MM.1S (cell line): Measurements from ENCODE around the gene GAS2L1.
A peak's percentile ranks its signal among the peaks of the same experiment; 100 is the strongest.

Source experiments
- DNase-seq: peaks from one replicate; pipeline ENCODE4 v3.0.0-alpha.2; 2015
- H2AFZ ChIP-seq: fragments of 300-600 bp; sonication (generic); 2 replicates; pipeline ENCODE4 v1.6.0; 2016; ENCODE audit warnings: antibody characterized with exemption, low read length
- H3F3A ChIP-seq: fragments of 300-600 bp; sonication (generic); 2 replicates; pipeline ENCODE4 v1.6.1; 2016; ENCODE audit warnings: mild to moderate bottlenecking, antibody characterized with exemption, low read length, moderate library complexity, mixed read lengths; ENCODE audit not compliant: insufficient read depth
- H3K27ac ChIP-seq: fragments of 300-600 bp; sonication (generic); 2 replicates; pipeline ENCODE4 v1.5.1; 2016; ENCODE audit warnings: mild to moderate bottlenecking, low read length
- H3K27me3 ChIP-seq: fragments of 300-600 bp; sonication (generic); replicated peaks from 2 replicates; pipeline ENCODE4 v1.6.0; 2016; ENCODE audit warnings: low read length; ENCODE audit not compliant: insufficient read depth
- H3K36me3 ChIP-seq: fragments of 300-600 bp; sonication (generic); replicated peaks from 2 replicates; pipeline ENCODE4 v1.6.1; 2016; ENCODE audit warnings: mild to moderate bottlenecking, low read length, mixed read lengths; ENCODE audit not compliant: insufficient read depth
- H3K4me1 ChIP-seq: fragments of 300-600 bp; sonication (generic); 2 replicates; pipeline ENCODE4 v1.6.1; 2016; ENCODE audit warnings: low read length, mixed read lengths
- H3K4me2 ChIP-seq: fragments of 300-600 bp; sonication (generic); 2 replicates; pipeline ENCODE4 v1.6.0; 2016; ENCODE audit warnings: low read depth, low read length
- H3K4me3 ChIP-seq: fragments of 300-600 bp; sonication (generic); 2 replicates; pipeline ENCODE4 v1.5.1; 2016; ENCODE audit warnings: low read length, mixed read lengths
- H3K79me2 ChIP-seq: fragments of 300-600 bp; sonication (generic); 2 replicates; pipeline ENCODE4 v1.6.1; 2016; ENCODE audit warnings: mixed run types, low read length, mixed read lengths
- H3K9ac ChIP-seq: fragments of 300-600 bp; sonication (generic); 2 replicates; pipeline ENCODE4 v1.6.1; 2016; ENCODE audit warnings: low read length, mixed read lengths
- H3K9me2 ChIP-seq: fragments of 300-600 bp; sonication (generic); replicated peaks from 2 replicates; pipeline ENCODE4 v1.6.1; 2016; ENCODE audit warnings: mild to moderate bottlenecking, low read length, mixed read lengths; ENCODE audit not compliant: insufficient read depth
- H3K9me3 ChIP-seq: fragments of 300-600 bp; sonication (generic); replicated peaks from 2 replicates; pipeline ENCODE4 v1.6.1; 2016; ENCODE audit warnings: mild to moderate bottlenecking, low read length, mixed read lengths; ENCODE audit not compliant: insufficient read depth
- H4K20me1 ChIP-seq: fragments of 300-600 bp; sonication (generic); 2 replicates; pipeline ENCODE4 v1.6.1; 2016; ENCODE audit warnings: mild to moderate bottlenecking, low read length, moderate library complexity, mixed read lengths; ENCODE audit not compliant: insufficient read depth
- EZH2 ChIP-seq: fragments of 300-600 bp; sonication (generic); optimal IDR thresholded peaks from 2 replicates; pipeline ENCODE3; 2017; ENCODE audit warnings: low read depth, mild to moderate bottlenecking, antibody characterized with exemption, low read length, mixed read lengths
- EZH2phosphoT487 ChIP-seq: fragments of 300-600 bp; sonication (generic); IDR thresholded peaks from 2 replicates; pipeline ENCODE4 v1.6.1; 2018; ENCODE audit warnings: antibody characterized with exemption, low read length
- TF ChIP-seq, protein P1 (sequence below): fragments of 300-600 bp; sonication (generic); IDR thresholded peaks from 2 replicates; pipeline ENCODE4 v1.5.1; 2016; ENCODE audit warnings: antibody characterized with exemption, low read length, mixed read lengths

Gene GAS2L1

DNA sequence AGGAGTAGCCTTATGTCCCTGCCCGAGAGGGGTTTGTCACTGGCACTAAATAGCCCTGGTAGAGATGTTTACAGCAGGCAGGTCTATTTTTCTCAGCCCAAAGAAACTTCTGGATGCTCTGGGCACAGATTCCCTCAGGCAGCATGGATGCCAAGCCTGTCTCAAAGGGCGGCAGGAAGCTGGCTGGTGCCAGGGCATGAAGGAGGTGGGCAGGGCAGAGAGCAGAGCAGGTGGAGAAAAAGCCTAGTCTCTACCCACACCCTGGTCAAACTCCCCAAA lies 4.1 kb upstream of the GAS2L1 start:
- Histone ChIP-seq H4K20me1 (no peaks in the 10 kb centered on the region), H3K9me3 (no peaks in the 10 kb centered on the region), H3K27ac (no peak overlapping the region), H3F3A (peaks cover 39% of the 10 kb centered on the region), H3K4me1 (no peaks in the 10 kb centered on the region), H3K9ac (no peak overlapping the region), H3K9me2 (no peaks in the 10 kb centered on the region), H2AFZ (no peak overlapping the region), H3K79me2 (no peaks in the 10 kb centered on the region), H3K4me3 (no peak overlapping the region), H3K27me3 (no peaks in the 10 kb centered on the region), H3K36me3 (peaks cover 18% of the 10 kb centered on the region), H3K4me2 (no peak overlapping the region)
- TF ChIP-seq EZH2phosphoT487 (no peak), EZH2 (no peak)
- TF ChIP-seq, protein P1, sequence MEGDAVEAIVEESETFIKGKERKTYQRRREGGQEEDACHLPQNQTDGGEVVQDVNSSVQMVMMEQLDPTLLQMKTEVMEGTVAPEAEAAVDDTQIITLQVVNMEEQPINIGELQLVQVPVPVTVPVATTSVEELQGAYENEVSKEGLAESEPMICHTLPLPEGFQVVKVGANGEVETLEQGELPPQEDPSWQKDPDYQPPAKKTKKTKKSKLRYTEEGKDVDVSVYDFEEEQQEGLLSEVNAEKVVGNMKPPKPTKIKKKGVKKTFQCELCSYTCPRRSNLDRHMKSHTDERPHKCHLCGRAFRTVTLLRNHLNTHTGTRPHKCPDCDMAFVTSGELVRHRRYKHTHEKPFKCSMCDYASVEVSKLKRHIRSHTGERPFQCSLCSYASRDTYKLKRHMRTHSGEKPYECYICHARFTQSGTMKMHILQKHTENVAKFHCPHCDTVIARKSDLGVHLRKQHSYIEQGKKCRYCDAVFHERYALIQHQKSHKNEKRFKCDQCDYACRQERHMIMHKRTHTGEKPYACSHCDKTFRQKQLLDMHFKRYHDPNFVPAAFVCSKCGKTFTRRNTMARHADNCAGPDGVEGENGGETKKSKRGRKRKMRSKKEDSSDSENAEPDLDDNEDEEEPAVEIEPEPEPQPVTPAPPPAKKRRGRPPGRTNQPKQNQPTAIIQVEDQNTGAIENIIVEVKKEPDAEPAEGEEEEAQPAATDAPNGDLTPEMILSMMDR = no peak
- DNase-seq = no peak

DNA sequence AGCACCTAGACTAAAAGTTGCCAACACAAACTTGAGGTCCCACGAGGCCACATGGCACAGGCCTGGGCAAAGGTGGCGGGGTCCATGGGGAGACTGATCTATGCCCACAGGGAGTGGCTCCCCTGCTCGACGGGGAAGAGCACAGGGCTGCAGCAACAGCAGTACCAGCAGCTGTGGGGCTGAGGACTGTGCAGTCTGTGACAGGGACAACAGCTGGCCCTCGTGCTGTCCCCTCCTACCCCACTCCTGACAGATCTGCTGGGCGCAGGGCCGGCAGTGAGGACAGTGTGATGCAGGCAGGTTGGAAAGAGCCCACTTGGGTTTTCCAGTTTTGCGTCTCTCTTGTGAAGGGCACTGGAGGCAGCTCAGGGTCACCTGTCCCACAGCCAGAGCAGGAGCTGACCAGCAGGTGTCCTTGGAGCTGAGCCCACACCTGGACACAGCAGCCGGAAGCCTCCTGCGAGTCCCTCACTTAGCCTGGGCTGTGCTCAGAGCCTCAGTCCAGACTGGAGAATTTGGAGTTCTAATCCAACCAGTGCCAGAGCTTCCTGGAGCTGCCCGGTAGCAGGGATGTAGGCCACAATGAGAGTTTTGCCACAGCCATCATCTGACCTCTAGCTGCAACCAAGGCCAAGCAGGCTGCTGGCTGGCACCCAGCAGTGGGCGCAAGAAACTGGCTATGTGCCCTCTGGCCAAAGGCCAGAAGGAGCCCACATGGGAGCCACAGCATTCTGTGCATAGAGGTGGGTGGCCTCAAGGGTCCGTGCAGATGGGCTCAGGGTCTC lies 3.6 kb upstream of the GAS2L1 start:
- no peaks in the 10 kb centered on the region for H3K79me2 ChIP-seq
- H2AFZ ChIP-seq = no peak overlapping the region
- no peaks in the 10 kb centered on the region for H3K27me3 ChIP-seq
- no peaks in the 10 kb centered on the region for H3K4me1 ChIP-seq
- H3K9me2 ChIP-seq = no peaks in the 10 kb centered on the region
- no peak overlapping the region for H3K4me3 ChIP-seq
- H3K27ac ChIP-seq = no peak overlapping the region
- peaks cover 34% of the 10 kb centered on the region for H3F3A ChIP-seq
- no peaks in the 10 kb centered on the region for H3K9me3 ChIP-seq
- no peak overlapping the region for H3K4me2 ChIP-seq
- H4K20me1 ChIP-seq = no peaks in the 10 kb centered on the region
- H3K36me3 ChIP-seq = peaks cover 13% of the 10 kb centered on the region
- H3K9ac ChIP-seq = no peak overlapping the region
- TF ChIP-seq, protein P1 = no peak
- TF ChIP-seq EZH2phosphoT487 (no peak), EZH2 (no peak)
- no peak for DNase-seq

DNA sequence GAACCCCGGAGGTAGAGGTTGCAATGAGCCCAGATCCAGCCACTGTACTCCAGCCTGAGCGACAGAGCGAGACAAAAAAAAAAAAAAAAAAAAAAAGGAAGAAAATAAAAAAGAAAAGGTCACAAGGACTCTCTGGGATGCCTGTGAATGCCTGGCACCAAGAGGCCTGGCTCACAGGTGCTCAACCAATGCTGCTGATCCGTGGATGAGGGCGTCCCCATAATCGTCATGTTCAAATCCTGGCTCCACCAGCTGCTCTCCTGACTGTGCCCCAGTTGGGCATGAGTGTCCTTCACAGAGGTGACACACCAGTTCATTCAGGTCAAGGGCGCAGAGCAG lies 645 bp upstream of the GAS2L1 start:
- no peak overlapping the region for H3K9ac ChIP-seq
- no peaks in the 10 kb centered on the region for H3K4me1 ChIP-seq
- H3K4me3 ChIP-seq = 0 out of 2 replicates have a peak overlapping the region, but pooled peaks have one; percentile 77
- H3K36me3 ChIP-seq = no peaks in the 10 kb centered on the region
- no peaks in the 10 kb centered on the region for H3K9me3 ChIP-seq
- no peaks in the 10 kb centered on the region for H3K9me2 ChIP-seq
- DNase-seq = no peak
- H3K79me2 ChIP-seq = no peaks in the 10 kb centered on the region
- H3K27me3 ChIP-seq = no peaks in the 10 kb centered on the region
- TF ChIP-seq, protein P1 = no peak
- TF ChIP-seq EZH2 (no peak), EZH2phosphoT487 (no peak)
- no peak overlapping the region; the same call in 1 of the 2 replicates for H2AFZ ChIP-seq
- H3K27ac ChIP-seq = no peak overlapping the region
- peaks cover 10% of the 10 kb centered on the region for H3F3A ChIP-seq
- H3K4me2 ChIP-seq = peak overlapping the region; percentile 98; the same call in 1 of the 2 replicates
- H4K20me1 ChIP-seq = no peaks in the 10 kb centered on the region
